ENCODE data around the gene SLC6A19.

SLC6A19 gene

DNA sequence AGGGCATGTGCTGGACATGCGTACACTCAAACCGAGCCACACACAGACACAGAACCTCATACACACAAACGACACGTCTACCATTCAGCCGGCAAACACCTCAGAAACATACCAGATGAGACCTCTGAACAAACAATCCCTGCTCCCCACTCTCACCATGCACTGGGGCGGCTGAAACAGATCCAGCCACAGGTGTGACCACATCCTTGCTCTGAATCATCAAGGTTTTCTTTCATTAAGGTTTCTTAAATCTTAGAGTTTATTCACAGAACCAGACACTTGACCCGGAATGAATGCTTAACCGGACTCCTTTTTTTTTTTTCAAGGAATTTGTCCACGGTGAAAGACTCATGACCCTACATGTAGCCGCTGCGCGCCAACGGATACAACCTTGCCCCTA, 67.3 kb downstream of the SLC6A19 start:
- H3K27ac ChIP-seq, result no peak overlapping the region
- H3K36me3 ChIP-seq, result no peaks in the 10 kb centered on the region
- H3K9me3 ChIP-seq, result no peaks in the 10 kb centered on the region
- H3K27me3 ChIP-seq, result no peaks in the 10 kb centered on the region
- H3K4me3 ChIP-seq (ENCODE audit: low read depth in 1 of 2, low read length in 1 of 2), result no peak overlapping the region
- no peaks in the 10 kb centered on the region for H3K4me1 ChIP-seq (ENCODE audit: control insufficient read depth in 1 of 2, insufficient read depth in 1 of 2, low read depth in 1 of 2, low read length in 1 of 2)
- TF ChIP-seq, protein P1, sequence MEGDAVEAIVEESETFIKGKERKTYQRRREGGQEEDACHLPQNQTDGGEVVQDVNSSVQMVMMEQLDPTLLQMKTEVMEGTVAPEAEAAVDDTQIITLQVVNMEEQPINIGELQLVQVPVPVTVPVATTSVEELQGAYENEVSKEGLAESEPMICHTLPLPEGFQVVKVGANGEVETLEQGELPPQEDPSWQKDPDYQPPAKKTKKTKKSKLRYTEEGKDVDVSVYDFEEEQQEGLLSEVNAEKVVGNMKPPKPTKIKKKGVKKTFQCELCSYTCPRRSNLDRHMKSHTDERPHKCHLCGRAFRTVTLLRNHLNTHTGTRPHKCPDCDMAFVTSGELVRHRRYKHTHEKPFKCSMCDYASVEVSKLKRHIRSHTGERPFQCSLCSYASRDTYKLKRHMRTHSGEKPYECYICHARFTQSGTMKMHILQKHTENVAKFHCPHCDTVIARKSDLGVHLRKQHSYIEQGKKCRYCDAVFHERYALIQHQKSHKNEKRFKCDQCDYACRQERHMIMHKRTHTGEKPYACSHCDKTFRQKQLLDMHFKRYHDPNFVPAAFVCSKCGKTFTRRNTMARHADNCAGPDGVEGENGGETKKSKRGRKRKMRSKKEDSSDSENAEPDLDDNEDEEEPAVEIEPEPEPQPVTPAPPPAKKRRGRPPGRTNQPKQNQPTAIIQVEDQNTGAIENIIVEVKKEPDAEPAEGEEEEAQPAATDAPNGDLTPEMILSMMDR (IDR thresholded peaks at IDR 0.05), result no peak

DNA sequence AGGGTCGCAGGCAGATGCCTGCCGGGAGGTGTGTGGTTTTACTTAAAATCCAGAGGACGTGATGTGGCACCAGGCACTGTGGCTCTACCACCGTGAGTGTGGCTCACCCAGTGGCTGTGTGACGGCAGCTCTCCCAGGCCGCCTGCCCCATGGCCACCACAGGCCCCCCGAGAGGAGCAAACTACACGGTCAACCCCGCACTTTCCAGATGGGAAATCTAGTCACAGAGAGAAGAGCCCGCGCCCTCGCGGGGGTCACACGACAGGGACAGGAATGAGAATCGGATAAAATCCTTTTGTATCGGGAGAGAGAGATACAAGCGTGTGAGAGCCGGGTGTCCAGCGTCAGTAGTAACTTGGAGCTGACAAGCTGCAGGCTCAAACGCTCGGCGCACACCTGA, 69.0 kb downstream of the SLC6A19 start:
- Histone ChIP-seq H3K4me3 (ENCODE audit: low read depth in 1 of 2, low read length in 1 of 2) (no peak overlapping the region), H3K27me3 (no peaks in the 10 kb centered on the region), H3K4me1 (ENCODE audit: control insufficient read depth in 1 of 2, insufficient read depth in 1 of 2, low read depth in 1 of 2, low read length in 1 of 2) (no peaks in the 10 kb centered on the region), H3K36me3 (no peaks in the 10 kb centered on the region), H3K27ac (no peak overlapping the region), H3K9me3 (no peaks in the 10 kb centered on the region)
- TF ChIP-seq, protein P1 (IDR thresholded peaks at IDR 0.05), result no peak

DNA sequence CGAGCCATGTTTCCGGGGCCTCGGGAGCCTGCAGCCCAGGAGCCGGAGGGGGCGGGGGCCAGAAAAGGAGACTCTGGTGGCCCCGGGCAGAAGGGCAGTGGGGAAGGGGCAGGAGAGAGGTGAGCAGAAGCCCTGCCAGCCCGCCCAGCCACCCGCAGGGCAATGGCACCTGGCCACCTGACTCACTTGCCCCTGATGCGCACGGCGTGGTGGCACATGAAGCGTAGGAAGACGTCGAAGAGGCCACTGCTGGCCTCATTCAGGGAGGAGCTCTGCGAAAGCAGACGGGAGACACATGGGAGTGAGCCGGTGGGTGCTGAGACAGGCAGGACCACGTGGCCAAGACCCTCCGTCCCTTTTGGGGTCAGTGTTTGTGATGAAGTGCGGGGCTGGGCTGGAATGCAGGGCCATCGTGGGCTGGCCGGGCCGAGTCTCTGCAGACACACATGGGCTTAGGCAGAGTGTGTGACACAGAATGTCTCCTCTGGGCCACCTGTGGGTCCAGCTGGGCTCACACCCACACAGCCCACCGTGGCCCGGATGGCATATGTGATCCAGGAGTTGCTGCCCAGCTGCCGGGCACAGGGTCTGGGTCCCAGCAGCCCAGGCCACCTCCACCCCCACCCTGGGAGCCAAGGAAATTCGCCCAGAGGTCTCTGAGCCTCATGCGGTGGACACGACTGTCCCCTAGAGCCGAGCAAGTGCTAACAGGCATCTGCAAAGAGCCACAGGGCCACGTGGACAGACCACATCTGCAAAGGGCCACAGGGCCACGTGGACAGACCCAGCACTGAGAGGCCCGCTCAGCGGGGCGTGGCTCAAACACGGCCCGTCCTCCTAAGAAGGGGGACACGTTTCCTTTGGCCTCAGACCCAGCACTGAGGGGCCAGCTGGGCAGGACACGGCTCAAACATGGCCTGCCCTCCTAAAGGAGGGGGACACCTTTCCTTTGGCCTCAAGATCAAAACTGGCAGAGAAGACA, 69.8 kb downstream of the SLC6A19 start:
- H3K4me1 ChIP-seq (ENCODE audit: control insufficient read depth in 1 of 2, insufficient read depth in 1 of 2, low read depth in 1 of 2, low read length in 1 of 2), result no peaks in the 10 kb centered on the region
- TF ChIP-seq, protein P1 (IDR thresholded peaks at IDR 0.05), result no peak
- no peaks in the 10 kb centered on the region for H3K9me3 ChIP-seq
- no peak overlapping the region for H3K4me3 ChIP-seq (ENCODE audit: low read depth in 1 of 2, low read length in 1 of 2)
- H3K27ac ChIP-seq, result no peak overlapping the region
- no peaks in the 10 kb centered on the region for H3K27me3 ChIP-seq
- H3K36me3 ChIP-seq, result no peaks in the 10 kb centered on the region

DNA sequence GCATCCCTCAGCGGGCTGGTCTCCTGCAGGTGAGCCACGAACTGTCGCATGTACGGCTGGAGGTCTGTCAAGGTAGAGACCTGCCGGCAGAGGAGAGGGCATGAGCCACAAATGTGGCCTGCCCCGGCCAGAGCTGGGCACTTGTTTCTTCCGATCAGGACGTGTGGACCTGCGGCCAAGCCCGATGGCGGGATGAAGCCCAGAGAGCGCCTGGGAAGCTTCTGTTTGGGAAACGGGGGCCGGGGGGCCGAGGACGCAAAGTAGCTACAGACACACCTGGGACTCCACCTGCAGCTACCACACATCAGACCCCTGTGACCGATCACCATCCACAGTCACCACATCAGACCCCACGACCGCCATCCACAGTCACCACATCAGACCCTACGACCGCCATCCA, 70.8 kb downstream of the SLC6A19 start:
- no peaks in the 10 kb centered on the region for H3K36me3 ChIP-seq
- H3K27me3 ChIP-seq, result no peaks in the 10 kb centered on the region
- no peaks in the 10 kb centered on the region for H3K9me3 ChIP-seq
- H3K4me3 ChIP-seq (ENCODE audit: low read depth in 1 of 2, low read length in 1 of 2), result no peak overlapping the region
- H3K4me1 ChIP-seq (ENCODE audit: control insufficient read depth in 1 of 2, insufficient read depth in 1 of 2, low read depth in 1 of 2, low read length in 1 of 2), result no peaks in the 10 kb centered on the region
- H3K27ac ChIP-seq, result no peak overlapping the region
- TF ChIP-seq, protein P1 (IDR thresholded peaks at IDR 0.05), result no peak

DNA sequence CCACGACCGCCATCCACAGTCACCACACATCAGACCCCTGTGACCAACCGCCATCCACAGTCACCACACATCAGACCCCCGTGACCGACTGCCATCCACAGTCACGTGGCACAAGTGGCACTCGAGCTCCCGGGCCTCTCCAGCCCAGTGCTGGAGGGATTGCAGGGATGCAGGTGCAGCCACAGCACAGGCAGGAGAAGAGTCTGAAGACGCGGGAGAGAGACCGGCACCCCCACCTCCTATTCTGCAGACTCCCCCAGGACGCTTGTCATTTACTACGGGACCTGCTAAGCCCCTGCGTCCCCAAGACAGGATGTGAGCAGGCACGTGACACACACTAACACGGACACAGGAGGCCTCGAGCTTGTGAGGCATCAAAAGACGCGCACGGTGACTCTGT, 72.3 kb downstream of the SLC6A19 start:
- TF ChIP-seq, protein P1 (IDR thresholded peaks at IDR 0.05), result no peak
- H3K27ac ChIP-seq, result no peak overlapping the region
- no peaks in the 10 kb centered on the region for H3K36me3 ChIP-seq
- no peak overlapping the region for H3K4me3 ChIP-seq (ENCODE audit: low read depth in 1 of 2, low read length in 1 of 2)
- no peaks in the 10 kb centered on the region for H3K27me3 ChIP-seq
- no peaks in the 10 kb centered on the region for H3K9me3 ChIP-seq
- no peaks in the 10 kb centered on the region for H3K4me1 ChIP-seq (ENCODE audit: control insufficient read depth in 1 of 2, insufficient read depth in 1 of 2, low read depth in 1 of 2, low read length in 1 of 2)

All from neutrophil (primary cell).